Lower leg skin (tissue), 4 donors: Measurements from ENCODE around the gene ENDOG. TPM values are rescaled to one million over a fixed set of nuclear protein-coding genes. Genes with fewer than 3 reads are reported as not detected.

Experiments used
- DNase-seq, 2 donors: peaks; one replicate each; pipeline ENCODE4 v3.0.0-alpha.2; 2019; ENCODE audit warnings: low spot score in 2 of 2
- H3K4me3 ChIP-seq: fragments of 200-600 bp; sonication (generic); 2 replicates; pipeline ENCODE4 v1.5.1; 2017; ENCODE audit warnings: mild to moderate bottlenecking, low read depth; ENCODE audit not compliant: poor library complexity, severe bottlenecking
- CTCF ChIP-seq, 3 donors: fragments of 450-650 bp; IDR thresholded peaks; one replicate each; pipeline ENCODE4 v1.5.1; 2016; ENCODE audit warnings: antibody characterized with exemption in 3 of 3, mild to moderate bottlenecking in 3 of 3, moderate library complexity in 2 of 3
- POLR2A ChIP-seq, 2 donors: fragments of 450-650 bp; IDR thresholded peaks; one replicate each; pipeline ENCODE4 v1.6.1; 2016 to 2017; ENCODE audit warnings: antibody characterized with exemption in 2 of 2, mild to moderate bottlenecking in 1 of 2, moderate library complexity in 1 of 2
- WGBS, 2 donors: methylation state at CpG; one replicate each; pipeline ENCODE4 v1.1.5; 2018; 5-methylcytosine and 5-hydroxymethylcytosine counted together
- intact Hi-C: fragments of 100-400 bp; cut with DNase I; formaldehyde crosslinking; loops from one replicate; pipeline ENCODE4 v1.15.0; 2023; ENCODE audit warnings: low total_unique reads
- total RNA-seq, 4 donors: library from RNA; depleted of rRNA; stranded (reverse); fragments of >200 nt; gene quantifications; one replicate each; pipeline ENCODE4 v1.1.0, GENCODE V29; 2016

The ENDOG gene
- total RNA-seq, 4 donors from 2014 or later, result 12.5 to 34.7 (median 25.5) TPM

DNA sequence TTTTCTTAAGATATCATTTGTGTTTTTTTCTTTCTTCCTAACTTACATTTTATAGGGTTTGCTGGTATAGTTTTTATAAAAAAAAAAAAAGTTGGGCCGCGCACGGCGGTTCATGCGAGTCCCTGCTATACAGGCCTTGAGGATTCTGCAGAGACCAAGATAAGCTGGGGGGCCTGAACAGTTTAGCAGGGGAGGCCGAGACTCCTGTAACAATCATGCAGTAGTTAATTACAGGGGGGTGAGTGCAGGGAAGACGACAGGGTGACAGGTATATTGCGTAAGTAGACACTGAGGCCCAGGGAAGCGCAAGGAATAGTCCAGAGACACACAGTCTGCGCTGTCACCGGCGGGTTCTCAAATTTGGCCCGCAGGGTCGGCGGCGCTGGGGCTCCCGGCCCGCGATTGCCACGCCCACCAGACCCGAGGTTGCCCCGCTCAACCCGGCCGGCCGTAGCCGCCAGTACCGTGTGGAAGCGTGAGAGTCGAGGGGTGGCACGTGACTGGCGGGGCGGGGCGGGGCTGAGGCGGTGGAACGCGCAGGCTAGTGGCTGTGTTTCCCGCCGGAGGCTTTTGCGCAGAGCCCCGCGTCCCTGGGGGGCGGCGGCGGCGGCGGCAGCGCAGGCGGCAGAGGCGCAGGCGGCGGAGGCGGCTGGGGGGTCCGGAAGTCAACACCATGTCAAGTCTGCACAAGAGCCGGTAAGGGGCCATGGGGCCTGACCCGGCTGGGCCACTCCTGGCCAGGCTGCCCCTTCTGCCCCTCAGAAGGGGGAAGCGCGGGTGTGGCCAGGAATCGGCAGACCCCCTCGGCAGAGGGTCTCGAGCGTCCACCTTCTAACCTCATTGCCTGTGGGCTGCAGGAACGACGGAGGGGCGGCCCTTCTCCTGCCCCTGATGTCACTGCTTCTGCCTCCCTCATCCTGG lies 31.4 kb upstream of the ENDOG start, which contains the start of gene TBC1D13:
TBC1D13 (plus strand) TSS at position 573 of the 921 bp plus-strand sequence; CDS start at position 674, 101 bp downstream.
- 10 to 16% methylated on average over 27 to 46 of the region's 64 CpGs for WGBS, 2 donors
- H3K4me3 ChIP-seq, result peak within 1 kb of the TSS; percentile 71
- peak in 1 of 3 donors; percentile 56 for TF ChIP-seq CTCF (IDR thresholded peaks at IDR 0.05)
- TF ChIP-seq POLR2A (IDR thresholded peaks at IDR 0.05), result no peak
- intact Hi-C loops, result no loop called here
- DNase-seq, result peak; percentile 82 to 98

GRCh38 chr9:128787659-128788058 lies 30.6 kb upstream of the ENDOG start:
- TF ChIP-seq CTCF (IDR thresholded peaks at IDR 0.05) (no peak), POLR2A (IDR thresholded peaks at IDR 0.05) (no peak)
- intact Hi-C loops, result no loop called here
- no peak for DNase-seq
- H3K4me3 ChIP-seq, result peak overlapping the region; percentile 71
- 1% methylated on average over 7 of the region's 7 CpGs for WGBS, 2 donors

- WGBS, 2 donors, result 63 to 80% methylated on average over 1 of the region's 1 CpG
- H3K4me3 ChIP-seq, result no peak overlapping the region
- TF ChIP-seq POLR2A (IDR thresholded peaks at IDR 0.05) (no peak), CTCF (IDR thresholded peaks at IDR 0.05) (no peak)
- intact Hi-C loops, result no loop called here
- DNase-seq, result no peak
Measured at GRCh38 chr9:128788445-128788844, 29.9 kb upstream of the ENDOG start.

GRCh38 chr9:128790536-128790935 lies 27.8 kb upstream of the ENDOG start:
- whole genome bisulfite sequencing, 2 donors, result 90 to 93% methylated on average over 4 of the region's 4 CpGs
- TF ChIP-seq CTCF (IDR thresholded peaks at IDR 0.05), result no peak
- TF ChIP-seq POLR2A (IDR thresholded peaks at IDR 0.05), result no peak
- intact Hi-C loops, result no loop called here

DNA sequence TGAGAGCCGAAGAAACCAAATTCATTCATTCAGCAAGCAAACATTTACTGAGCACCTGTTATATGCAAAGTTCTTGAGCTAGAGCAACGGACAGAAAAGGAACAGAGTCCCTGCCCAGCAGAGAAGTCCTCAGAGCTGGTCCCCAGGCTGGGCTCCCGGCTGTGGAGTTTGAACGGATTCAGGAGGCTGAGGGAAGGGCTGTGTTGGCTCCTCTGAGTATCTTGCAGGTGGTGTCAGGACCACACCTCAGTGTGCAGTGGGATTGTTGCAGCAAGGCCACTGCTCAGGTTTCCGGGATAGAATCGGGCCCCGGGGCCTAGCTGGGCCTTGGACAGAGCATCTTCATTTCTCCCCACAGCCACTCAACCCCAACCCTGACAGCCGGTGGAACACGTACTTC lies 26.2 kb upstream of the ENDOG start:
- no peak for DNase-seq
- intact Hi-C loops, result no loop called here
- 91 to 96% methylated on average over 6 to 9 of the region's 9 CpGs for WGBS, 2 donors

More at GRCh38 chr9:128790536-128790935, 27.8 kb upstream of the ENDOG start:
- DNase-seq, result no peak
- H3K4me3 ChIP-seq, result no peak overlapping the region

More for the DNA sequence above, 26.2 kb upstream of the ENDOG start:
- no peak for TF ChIP-seq CTCF (IDR thresholded peaks at IDR 0.05)
- TF ChIP-seq POLR2A (IDR thresholded peaks at IDR 0.05), result no peak
- no peak overlapping the region for H3K4me3 ChIP-seq
